Activated CD8-positive, alpha-beta memory T cell treated with anti-CD3 and anti-CD28 coated beads for 48 hours (primary cell): ENCODE results near the gene WDR93.
"Not testable (repeated sequence)": the region's sequence is repeated elsewhere in the genome, so short reads cannot be mapped to it uniquely, and the experiment has no call there.

ENCODE experiments used
- DNase-seq, 3 experiments: peaks; one replicate each; pipeline ENCODE4 v3.0.0-alpha.2; 2020; ENCODE audit warnings: low read depth in 2 of 3, low spot score in 2 of 3

The WDR93 gene

DNA sequence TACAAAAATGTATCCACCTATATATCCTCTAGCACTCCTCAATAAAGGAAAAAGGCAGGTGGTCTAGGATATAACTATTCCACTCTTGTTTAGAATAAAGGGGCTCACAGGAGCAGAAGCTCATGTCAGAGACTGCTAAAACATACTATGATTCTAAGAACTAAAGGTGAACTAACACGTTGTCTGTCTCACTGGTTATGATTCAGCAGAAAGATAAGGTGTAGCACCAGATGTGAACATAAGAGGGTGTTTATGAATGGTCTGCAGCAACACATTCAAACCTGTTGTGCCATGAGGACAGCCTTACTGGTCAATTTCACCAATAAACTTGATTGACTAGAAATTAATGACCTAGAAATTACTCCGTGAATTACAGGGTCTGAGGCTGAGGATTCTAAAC lies 4.6 kb upstream of the WDR93 start:
- DNase-seq = no peak

DNA sequence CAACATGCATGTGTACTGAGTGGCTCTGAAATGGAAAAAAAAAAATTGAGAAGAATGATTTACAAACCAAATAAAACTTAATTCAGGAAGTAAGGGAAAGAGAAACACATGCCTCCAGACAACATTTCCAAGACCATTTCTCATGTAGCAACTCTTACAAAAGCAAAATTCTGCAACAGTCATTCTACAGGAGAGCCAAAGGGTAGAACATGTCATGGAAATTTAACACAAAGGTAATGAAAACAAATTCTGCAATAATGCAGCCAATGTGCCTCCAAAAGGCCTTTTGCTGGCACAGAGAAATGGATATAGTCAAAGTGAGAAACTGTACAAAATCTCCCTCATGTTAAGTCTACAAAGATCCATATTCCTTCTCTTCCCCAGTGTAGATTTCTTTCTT lies 4.1 kb upstream of the WDR93 start:
- DNase-seq = no peak

- not testable (repeated sequence) for DNase-seq
Measured at GRCh38 chr15:89689930-89690275, 708 bp upstream of the WDR93 start.

DNA sequence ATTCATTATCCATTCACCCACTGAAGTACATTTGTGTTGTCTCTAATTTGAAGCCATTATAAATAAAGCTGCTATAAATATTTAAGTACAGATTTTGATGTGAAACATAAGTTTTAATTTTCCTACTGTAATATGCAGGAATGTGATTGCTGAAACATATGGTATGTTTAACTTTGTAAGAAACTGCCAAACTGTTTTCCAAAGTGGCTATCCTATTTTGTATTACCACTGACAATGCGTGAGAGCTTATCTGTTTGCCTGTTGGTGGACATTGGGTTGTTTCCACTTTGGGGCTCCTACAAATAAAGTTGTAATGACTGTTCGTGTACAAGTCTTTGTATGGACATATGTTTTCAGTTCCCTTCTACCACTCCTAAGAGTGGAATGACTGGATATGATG lies 2.5 kb downstream of the WDR93 start:
- DNase-seq = no peak

DNA sequence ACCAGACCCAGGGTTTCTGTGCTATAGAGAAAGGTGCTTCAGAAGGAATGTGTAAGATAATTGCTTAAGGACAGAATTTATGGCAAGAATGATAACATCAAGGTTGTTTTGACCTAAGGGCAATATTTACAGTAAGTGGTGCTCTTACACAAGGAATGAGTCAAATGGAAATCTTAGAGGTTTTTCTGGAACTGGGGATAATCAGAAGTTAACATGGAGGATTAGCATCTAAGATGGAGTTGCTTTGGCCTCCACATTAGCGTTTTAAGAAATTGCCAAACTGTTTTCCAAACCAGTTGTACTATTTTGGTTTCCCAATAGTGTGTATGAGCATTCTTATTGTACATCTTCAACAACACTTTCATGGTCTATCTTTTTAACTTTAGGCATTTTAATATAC lies 3.1 kb downstream of the WDR93 start:
- no peak for DNase-seq

GRCh38 chr15:89695198-89695597 lies 4.6 kb downstream of the WDR93 start:
- DNase-seq = no peak

DNA sequence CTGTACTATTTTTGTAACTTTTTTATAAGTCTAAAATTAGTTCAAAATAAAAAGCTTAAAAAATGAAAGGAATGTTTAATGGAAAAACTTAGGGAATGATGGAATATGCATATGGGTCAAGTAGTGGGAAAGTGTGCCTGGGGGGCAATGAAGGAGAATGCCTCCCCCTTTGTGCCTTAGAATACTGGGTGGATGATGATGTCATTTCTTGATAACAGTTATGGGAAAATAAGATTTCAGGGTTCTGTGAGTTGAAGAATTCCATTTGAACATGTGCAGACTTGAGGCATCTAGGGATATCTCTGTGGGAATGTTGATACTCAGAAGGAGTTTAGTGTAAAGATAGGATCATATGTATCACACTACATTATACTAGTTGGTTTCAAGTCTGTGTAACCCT lies 13.8 kb downstream of the WDR93 start:
- no peak for DNase-seq

- DNase-seq = no peak
Measured at GRCh38 chr15:89707577-89707976, 17.0 kb downstream of the WDR93 start.

GRCh38 chr15:89714775-89715174 lies 24.2 kb downstream of the WDR93 start:
- no peak for DNase-seq

DNA sequence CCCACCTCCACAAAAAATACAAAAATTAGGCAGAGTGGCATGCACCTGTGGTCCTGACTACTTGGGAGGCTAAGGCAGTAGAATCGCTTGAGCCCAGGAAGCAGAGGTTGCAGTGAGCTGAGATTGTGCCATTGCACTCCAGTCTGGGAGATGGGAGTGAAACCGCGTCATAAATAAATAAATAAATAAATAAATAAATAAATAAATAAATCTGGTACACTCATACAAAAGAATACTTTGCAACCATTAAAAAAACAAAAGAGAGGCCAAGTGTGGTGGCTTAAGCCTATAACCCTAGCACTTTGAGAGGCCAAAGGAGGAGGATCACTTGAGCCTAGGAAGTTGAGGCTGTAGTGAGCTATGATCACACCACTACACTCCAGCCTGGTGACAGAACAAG lies 32.4 kb downstream of the WDR93 start:
- no peak for DNase-seq

- DNase-seq = no peak
Measured at GRCh38 chr15:89724621-89725020, 34.0 kb downstream of the WDR93 start.

GRCh38 chr15:89725064-89725463 lies 34.5 kb downstream of the WDR93 start:
- no peak for DNase-seq

- no peak for DNase-seq
Measured at GRCh38 chr15:89728254-89728653, 37.6 kb downstream of the WDR93 start.

GRCh38 chr15:89731275-89731674 lies 40.7 kb downstream of the WDR93 start:
- DNase-seq = no peak

- DNase-seq = no peak
Measured at GRCh38 chr15:89732451-89733172, 42.0 kb downstream of the WDR93 start.

GRCh38 chr15:89735773-89736172 lies 45.2 kb downstream of the WDR93 start:
- DNase-seq = no peak

DNA sequence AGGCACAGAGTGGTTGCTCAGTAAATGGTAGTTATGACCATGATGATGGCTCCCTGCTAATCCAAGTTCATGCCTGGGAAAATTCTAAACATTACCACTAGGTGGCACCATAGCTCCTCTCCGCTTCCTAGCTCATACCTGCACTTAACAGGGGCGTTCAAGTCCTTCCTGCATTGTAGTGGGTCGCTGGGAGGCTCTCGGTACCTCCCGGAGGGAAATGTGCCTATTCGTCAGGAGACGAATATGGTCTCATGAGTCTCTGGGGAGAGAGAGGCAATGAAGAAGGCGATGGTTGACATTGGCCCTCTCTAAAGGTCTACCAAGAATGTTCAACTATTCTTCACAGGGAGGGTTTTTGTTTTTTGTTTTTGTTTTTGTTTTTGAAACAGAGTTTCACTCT lies 49.5 kb downstream of the WDR93 start:
- DNase-seq = peak in 1 of 3 experiments; percentile 22

DNA sequence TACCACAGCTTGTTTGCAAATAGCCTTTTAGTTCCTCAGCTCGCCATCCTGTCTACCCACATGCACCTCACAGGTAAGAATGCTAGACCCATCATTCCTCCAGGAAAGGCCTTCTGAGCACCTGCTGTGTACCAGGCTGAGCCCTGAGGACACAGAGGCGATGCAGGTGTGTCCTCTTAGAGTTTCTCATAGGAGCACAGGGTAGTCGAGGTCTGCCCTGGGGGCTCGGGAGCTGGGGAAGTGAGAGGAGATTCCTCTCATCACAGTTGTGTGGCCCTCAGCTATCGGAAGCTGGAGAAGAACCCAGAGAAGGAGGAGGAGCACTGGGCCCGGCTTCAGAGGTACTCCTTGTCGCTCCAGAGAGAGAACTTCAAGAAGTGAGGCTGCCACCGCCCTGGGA lies 52.4 kb downstream of the WDR93 start:
- DNase-seq = no peak

DNA sequence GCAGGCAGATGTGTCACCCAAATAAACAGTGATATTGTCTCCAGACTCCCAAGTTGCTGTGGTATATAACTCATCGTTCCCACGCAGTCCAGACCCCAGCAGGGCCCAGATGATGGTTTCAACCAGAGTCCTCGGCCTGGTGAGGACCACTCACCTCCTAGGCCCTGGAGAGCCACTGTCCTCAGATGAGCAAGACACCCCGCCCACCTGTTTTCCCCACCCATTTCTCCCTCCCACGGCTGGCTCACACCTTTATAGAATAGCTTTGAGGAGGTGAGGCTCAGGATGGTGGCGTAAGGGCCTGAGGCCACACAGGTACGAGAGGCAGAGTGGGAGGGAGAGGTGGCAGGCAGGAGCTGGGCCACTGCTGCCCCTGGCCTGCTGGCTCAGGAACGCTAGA lies 53.0 kb downstream of the WDR93 start:
- no peak for DNase-seq

- no peak for DNase-seq
Measured at GRCh38 chr15:89745131-89745530, 54.5 kb downstream of the WDR93 start.

- DNase-seq = no peak
Measured at GRCh38 chr15:89745768-89746167, 55.2 kb downstream of the WDR93 start.

DNA sequence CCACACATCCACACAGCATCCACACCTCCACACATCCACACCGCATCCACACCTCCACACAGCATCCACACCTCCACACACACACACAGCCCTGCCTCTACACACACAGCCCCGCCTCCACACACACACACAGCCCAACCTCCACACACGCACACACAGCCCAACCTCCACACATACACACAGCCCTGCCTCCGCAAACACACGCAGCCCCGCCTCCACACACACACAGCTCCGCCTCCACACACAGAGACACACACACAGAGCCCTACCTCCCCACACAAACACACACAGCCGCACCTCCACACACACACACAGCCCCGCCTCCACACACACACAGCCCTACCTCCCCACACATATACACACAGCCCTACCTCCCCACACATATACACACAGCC lies 55.8 kb downstream of the WDR93 start:
- DNase-seq = no peak
